Measurements from ENCODE around the gene RHOXF2. TPM values are rescaled to one million over a fixed set of nuclear protein-coding genes. Genes with fewer than 3 reads are reported as not detected.
"Not testable (repeated sequence)": the region's sequence is repeated elsewhere in the genome, so short reads cannot be mapped to it uniquely, and the experiment has no call there.

RHOXF2 gene
- total RNA-seq (ENCODE audit: low replicate concordance), result not detected in 2 replicates
- long read RNA-seq, result 0 reads

GRCh38 chrX:120158313-120158712 lies at the start of gene RHOXF2:
RHOXF2 (plus strand) TSS chrX:120158613; CDS start chrX:120158751, 138 bp downstream.
- H3K27me3 Mint-ChIP-seq; H3K4me3 Mint-ChIP-seq; H3K27ac Mint-ChIP-seq; DNase-seq (ENCODE audit: extremely low spot score, unreplicated experiment); H3K9me3 Mint-ChIP-seq; H3K36me3 Mint-ChIP-seq; H3K4me1 Mint-ChIP-seq (ENCODE audit: unreplicated experiment): not testable (repeated sequence)

GRCh38 chrX:120109378-120109777 lies 49.0 kb upstream of the RHOXF2 start:
- Mint-ChIP-seq H3K4me1 (ENCODE audit: unreplicated experiment) (no peaks in the 10 kb centered on the region), H3K36me3 (no peaks in the 10 kb centered on the region), H3K4me3 (no peak overlapping the region), H3K27me3 (no peaks in the 10 kb centered on the region), H3K9me3 (peaks cover 2% of the 10 kb centered on the region), H3K27ac (no peak overlapping the region)
- DNase-seq (ENCODE audit: extremely low spot score, unreplicated experiment), result no peak
- no peak for TF ChIP-seq CTCF (conservative IDR thresholded peaks at IDR 0.05)

GRCh38 chrX:120111611-120112010 lies 46.8 kb upstream of the RHOXF2 start:
- no peak for DNase-seq (ENCODE audit: extremely low spot score, unreplicated experiment)
- H3K27ac Mint-ChIP-seq, result no peak overlapping the region
- H3K4me1 Mint-ChIP-seq (ENCODE audit: unreplicated experiment), result no peaks in the 10 kb centered on the region
- H3K9me3 Mint-ChIP-seq, result no peaks in the 10 kb centered on the region
- H3K27me3 Mint-ChIP-seq, result no peaks in the 10 kb centered on the region
- no peaks in the 10 kb centered on the region for H3K36me3 Mint-ChIP-seq
- TF ChIP-seq CTCF (conservative IDR thresholded peaks at IDR 0.05), result no peak
- no peak overlapping the region for H3K4me3 Mint-ChIP-seq

GRCh38 chrX:120115438-120115963 lies 42.9 kb upstream of the RHOXF2 start, which contains the start of gene RHOXF1:
RHOXF1 (minus strand) TSS chrX:120115913; CDS start chrX:120115862, 51 bp downstream.
- H3K4me3 Mint-ChIP-seq, result no peak within 1 kb of the TSS
- H3K4me1 Mint-ChIP-seq (ENCODE audit: unreplicated experiment), result no peaks in the 10 kb centered on the region
- H3K27ac Mint-ChIP-seq, result no peak within 1 kb of the TSS
- no peaks in the 10 kb centered on the region for H3K36me3 Mint-ChIP-seq
- H3K27me3 Mint-ChIP-seq, result no peaks in the 10 kb centered on the region
- no peak for TF ChIP-seq CTCF (conservative IDR thresholded peaks at IDR 0.05)
- no peaks in the 10 kb centered on the region for H3K9me3 Mint-ChIP-seq
- no peak for DNase-seq (ENCODE audit: extremely low spot score, unreplicated experiment)

GRCh38 chrX:120120223-120120622 lies 38.2 kb upstream of the RHOXF2 start:
- Mint-ChIP-seq H3K4me1 (ENCODE audit: unreplicated experiment) (no peaks in the 10 kb centered on the region), H3K36me3 (no peaks in the 10 kb centered on the region), H3K4me3 (no peak overlapping the region), H3K27me3 (no peaks in the 10 kb centered on the region), H3K9me3 (no peaks in the 10 kb centered on the region), H3K27ac (no peak overlapping the region)
- TF ChIP-seq CTCF (conservative IDR thresholded peaks at IDR 0.05), result no peak
- no peak for DNase-seq (ENCODE audit: extremely low spot score, unreplicated experiment)

- no peak overlapping the region for H3K27ac Mint-ChIP-seq
Measured at GRCh38 chrX:120125444-120125843, 33.0 kb upstream of the RHOXF2 start.

GRCh38 chrX:120128306-120128846 lies 30.0 kb upstream of the RHOXF2 start:
- H3K4me1 Mint-ChIP-seq (ENCODE audit: unreplicated experiment); H3K36me3 Mint-ChIP-seq; H3K27me3 Mint-ChIP-seq; DNase-seq (ENCODE audit: extremely low spot score, unreplicated experiment); H3K9me3 Mint-ChIP-seq; H3K27ac Mint-ChIP-seq; H3K4me3 Mint-ChIP-seq: not testable (repeated sequence)

More at GRCh38 chrX:120125444-120125843, 33.0 kb upstream of the RHOXF2 start:
- no peaks in the 10 kb centered on the region for H3K4me1 Mint-ChIP-seq (ENCODE audit: unreplicated experiment)
- no peak for TF ChIP-seq CTCF (conservative IDR thresholded peaks at IDR 0.05)
- H3K9me3 Mint-ChIP-seq, result no peaks in the 10 kb centered on the region
- H3K36me3 Mint-ChIP-seq, result no peaks in the 10 kb centered on the region
- DNase-seq (ENCODE audit: extremely low spot score, unreplicated experiment), result no peak
- no peak overlapping the region for H3K4me3 Mint-ChIP-seq
- H3K27me3 Mint-ChIP-seq, result no peaks in the 10 kb centered on the region
